ENCODE measurements around the gene PRRT4.

DNA sequence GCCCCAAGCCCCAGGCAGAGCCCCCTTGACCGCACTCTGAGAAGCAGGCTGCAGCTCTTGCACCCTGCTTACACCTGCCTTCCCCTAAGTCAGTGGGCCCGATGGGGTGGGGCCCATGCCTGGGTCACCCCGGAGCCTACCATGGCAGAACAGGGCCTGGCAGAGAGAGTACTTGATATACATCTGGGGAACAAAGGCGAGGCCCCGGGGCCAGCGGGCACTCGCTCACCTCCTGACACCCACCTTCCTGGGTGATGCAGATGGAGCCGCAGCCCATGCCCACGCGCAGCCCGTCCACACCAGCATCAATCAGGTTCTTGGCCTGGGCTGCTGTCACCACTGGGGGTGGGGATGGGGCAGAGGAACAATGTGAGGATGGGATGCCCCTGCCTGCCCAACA, 34.9 kb upstream of the PRRT4 start:
- TF ChIP-seq, protein P1, sequence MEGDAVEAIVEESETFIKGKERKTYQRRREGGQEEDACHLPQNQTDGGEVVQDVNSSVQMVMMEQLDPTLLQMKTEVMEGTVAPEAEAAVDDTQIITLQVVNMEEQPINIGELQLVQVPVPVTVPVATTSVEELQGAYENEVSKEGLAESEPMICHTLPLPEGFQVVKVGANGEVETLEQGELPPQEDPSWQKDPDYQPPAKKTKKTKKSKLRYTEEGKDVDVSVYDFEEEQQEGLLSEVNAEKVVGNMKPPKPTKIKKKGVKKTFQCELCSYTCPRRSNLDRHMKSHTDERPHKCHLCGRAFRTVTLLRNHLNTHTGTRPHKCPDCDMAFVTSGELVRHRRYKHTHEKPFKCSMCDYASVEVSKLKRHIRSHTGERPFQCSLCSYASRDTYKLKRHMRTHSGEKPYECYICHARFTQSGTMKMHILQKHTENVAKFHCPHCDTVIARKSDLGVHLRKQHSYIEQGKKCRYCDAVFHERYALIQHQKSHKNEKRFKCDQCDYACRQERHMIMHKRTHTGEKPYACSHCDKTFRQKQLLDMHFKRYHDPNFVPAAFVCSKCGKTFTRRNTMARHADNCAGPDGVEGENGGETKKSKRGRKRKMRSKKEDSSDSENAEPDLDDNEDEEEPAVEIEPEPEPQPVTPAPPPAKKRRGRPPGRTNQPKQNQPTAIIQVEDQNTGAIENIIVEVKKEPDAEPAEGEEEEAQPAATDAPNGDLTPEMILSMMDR (conservative IDR thresholded peaks at IDR 0.05 in 1 of 2, IDR thresholded peaks at IDR 0.05 in 1 of 2; ENCODE audit: extremely low read depth in 1 of 2, insufficient read depth in 1 of 2, low read depth in 1 of 2, low read length in 2 of 2) = no peak
- TF ChIP-seq EZH2 (IDR thresholded peaks at IDR 0.05; ENCODE audit: borderline replicate concordance, low read length) = no peak
